GM19372 (cell line): Measurements from ENCODE around the gene TMEM134.
A peak's percentile ranks its signal among the peaks of the same experiment; 100 is the strongest.
"Not testable (repeated sequence)": the region's sequence is repeated elsewhere in the genome, so short reads cannot be mapped to it uniquely, and the experiment has no call there.

Experiments
- ATAC-seq: cut with Tn5 transposase; IDR thresholded peaks from one replicate; pipeline ENCODE4 v1.9.1; 2021; ENCODE audit warnings: mild to moderate bottlenecking, low read depth, moderate library complexity; ENCODE audit not compliant: unreplicated experiment

The TMEM134 gene, protein sequence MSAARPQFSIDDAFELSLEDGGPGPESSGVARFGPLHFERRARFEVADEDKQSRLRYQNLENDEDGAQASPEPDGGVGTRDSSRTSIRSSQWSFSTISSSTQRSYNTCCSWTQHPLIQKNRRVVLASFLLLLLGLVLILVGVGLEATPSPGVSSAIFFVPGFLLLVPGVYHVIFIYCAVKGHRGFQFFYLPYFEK

GRCh38 chr11:67468759-67469507, at the start of gene TMEM134:
Gene TMEM134, minus strand, starts transcription at chr11:67469251. Its CDS starts 59 bp downstream, at chr11:67469192.
- peak; percentile 63 for ATAC-seq

GRCh38 chr11:67517784-67518552, 48.9 kb upstream of the TMEM134 start:
- no peak for ATAC-seq

- no peak for ATAC-seq
Measured at GRCh38 chr11:67516806-67517205, 47.8 kb upstream of the TMEM134 start.

- ATAC-seq, result no peak
Measured at GRCh38 chr11:67514116-67514515, 45.1 kb upstream of the TMEM134 start.

DNA sequence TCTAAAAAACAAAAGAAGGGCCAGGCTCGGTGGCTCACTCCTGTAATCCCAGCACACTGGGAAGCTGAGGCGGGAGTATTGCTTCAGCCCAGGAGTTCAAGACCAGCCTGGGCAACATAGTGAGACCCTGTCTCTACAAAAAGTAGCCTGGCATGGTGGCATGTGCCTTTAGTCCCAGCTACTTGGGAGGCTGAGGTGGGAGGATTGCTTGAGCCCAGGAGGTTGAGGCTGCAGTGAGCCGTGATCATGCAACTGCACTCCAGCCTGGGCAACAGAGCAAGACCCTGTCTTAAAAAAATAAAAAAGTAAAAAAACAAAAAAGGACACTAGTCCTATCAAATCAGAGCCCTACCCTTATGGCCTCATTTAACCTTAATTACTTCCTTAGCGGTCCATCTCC, 42.5 kb upstream of the TMEM134 start:
- ATAC-seq, result not testable (repeated sequence)

DNA sequence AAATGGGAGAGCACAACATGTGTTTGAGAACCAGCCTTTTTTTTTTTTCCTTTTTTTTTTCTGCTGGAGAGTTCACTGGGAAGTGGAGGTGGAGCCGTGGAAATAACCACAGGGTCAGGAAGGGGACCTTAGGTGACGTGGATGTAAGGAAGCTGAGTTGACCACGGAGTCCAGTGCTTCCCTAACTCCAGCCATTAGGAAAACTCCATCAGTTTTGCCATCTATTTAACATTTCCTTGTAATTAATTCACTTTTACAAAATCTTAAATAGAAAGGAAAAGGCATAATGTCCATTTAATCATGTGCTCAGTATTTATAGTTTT, 40.9 kb upstream of the TMEM134 start:
- no peak for ATAC-seq

DNA sequence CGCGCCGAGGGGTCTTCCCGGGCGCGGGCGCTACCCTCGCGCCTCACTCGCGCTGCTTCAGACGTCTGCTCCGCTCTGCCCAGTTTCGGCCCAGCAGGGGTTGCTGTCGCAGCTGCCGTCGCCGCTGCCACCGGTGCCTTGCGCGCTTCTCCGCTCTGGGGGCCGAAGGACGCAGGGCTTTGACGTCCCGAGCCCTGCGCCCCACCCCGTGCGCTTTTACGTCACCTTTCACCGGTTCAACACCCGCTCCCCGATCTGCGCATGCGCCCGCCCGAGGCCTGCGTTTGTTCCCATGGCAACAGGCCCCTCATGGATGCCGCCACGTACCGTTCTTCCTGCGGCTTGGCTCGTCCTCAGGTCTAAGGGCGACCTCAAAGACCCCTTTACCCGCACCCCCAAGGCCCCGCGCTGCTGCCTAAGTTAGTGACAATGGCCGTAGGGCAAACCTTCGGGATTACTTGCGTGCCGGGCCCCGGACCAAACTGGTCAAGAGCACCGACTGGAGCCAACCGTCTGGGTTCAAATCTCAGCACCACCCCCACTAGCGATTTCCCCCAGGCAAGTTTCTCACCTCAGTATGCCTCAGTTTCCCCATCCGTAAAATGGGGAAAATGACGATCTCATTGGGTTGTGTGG, 39.6 kb upstream of the TMEM134 start:
- peak; percentile 34 for ATAC-seq

DNA sequence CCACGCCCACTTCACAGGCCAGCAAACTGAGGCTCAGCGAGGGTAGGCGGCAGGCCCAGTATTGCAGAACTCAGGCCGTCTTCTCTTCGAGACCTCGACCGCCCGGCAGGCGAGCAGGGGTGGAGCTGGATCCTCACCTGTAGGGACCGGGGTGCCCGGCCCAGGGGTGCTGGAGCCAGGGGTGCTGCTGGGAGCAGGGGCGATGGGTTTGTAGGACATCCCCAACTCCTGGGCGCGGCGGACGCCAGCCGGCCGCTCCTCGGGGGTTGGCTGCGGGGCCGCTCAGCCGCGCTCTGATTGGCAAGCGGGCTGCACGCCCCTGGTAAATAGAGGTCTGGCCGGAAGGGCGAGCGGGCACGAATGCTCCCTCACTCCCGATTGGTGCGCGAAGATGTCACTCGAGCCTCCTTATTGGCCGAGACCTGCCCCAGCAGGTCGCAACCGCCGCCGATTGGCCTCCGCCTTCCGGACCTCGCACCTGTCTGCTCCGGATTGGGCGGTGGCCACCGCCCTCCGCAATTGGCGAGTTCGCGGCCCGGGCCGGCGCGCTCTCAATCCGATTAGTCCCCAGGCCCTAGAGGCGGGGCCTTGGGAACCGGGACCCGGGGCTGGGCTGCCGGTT, 38.9 kb upstream of the TMEM134 start, which contains the start of gene CDK2AP2:
Gene CDK2AP2 (minus strand): TSS at position 299 of the 622 bp plus-strand sequence. CDS start 80 bp downstream, at position 219.
- peak; percentile 70 for ATAC-seq

- no peak for ATAC-seq
Measured at GRCh38 chr11:67507242-67507863, 38.3 kb upstream of the TMEM134 start.

DNA sequence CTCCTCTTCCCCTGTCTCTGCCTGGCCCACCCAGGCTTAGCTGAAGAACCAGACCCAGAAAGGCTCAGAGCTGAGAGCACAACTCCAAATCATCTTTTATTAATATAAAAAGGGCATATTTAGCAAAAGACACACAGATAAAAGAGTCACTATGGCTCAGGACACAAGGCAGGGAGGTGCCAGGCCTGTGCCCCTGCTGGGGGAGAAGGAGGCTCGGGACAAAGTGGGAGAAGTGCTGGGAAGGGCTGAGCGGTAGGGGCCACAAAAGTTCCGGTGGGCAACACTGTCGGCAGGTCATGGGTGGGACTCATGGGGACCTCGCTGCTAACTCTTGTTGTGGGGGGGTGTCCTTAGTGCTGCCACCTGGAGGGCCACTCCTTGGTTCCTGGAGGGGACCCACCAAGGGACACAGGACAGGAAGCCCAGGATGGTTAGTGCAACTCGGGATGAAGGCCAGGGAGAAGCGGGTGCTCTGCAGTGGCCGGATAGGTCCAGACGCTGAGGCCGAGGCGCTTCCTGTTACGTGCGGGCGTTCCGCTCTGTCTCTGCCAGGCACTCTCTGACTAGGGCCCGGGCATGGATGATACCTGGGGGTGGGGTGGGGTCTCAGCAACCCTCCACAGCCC, 37.5 kb upstream of the TMEM134 start:
- ATAC-seq, result no peak

GRCh38 chr11:67505605-67506396, 36.8 kb upstream of the TMEM134 start:
- ATAC-seq, result no peak

DNA sequence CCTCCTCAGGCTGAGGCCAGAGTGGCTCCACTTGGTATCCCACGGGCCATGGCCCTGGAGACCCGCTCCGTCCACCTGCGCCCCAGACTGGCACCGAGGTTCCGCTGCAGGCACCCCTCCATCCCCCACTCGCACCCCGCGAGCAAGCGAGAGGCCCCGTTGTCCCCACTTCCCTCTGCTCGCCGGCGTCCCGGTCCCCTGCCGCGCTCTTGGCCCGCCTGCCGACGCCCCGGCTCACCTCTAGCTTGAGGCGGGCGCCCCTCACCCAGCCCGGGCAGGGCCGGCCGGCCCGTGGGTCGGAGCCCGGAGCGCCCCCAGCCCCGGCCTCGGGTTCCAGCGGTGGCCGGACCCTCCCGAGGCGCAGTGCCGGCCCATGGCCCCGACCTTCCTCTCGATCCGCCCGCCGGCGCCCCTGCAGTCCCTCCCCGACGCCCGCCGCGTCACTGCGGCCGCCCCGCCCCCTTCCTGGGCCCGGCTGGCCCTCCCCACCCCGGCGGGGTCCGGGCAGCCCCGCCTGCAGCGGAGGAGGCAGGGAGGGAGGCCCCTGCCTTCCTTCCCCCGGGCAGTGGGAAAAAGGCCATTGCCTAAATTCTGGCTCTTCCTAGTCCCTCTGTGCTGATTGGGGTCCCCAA, 36.0 kb upstream of the TMEM134 start, which contains the start of gene PITPNM1:
Gene PITPNM1 (minus strand): TSS at position 414 of the 632 bp plus-strand sequence. CDS start 1,183 bp downstream, outside the sequence.
- ATAC-seq, result no peak

DNA sequence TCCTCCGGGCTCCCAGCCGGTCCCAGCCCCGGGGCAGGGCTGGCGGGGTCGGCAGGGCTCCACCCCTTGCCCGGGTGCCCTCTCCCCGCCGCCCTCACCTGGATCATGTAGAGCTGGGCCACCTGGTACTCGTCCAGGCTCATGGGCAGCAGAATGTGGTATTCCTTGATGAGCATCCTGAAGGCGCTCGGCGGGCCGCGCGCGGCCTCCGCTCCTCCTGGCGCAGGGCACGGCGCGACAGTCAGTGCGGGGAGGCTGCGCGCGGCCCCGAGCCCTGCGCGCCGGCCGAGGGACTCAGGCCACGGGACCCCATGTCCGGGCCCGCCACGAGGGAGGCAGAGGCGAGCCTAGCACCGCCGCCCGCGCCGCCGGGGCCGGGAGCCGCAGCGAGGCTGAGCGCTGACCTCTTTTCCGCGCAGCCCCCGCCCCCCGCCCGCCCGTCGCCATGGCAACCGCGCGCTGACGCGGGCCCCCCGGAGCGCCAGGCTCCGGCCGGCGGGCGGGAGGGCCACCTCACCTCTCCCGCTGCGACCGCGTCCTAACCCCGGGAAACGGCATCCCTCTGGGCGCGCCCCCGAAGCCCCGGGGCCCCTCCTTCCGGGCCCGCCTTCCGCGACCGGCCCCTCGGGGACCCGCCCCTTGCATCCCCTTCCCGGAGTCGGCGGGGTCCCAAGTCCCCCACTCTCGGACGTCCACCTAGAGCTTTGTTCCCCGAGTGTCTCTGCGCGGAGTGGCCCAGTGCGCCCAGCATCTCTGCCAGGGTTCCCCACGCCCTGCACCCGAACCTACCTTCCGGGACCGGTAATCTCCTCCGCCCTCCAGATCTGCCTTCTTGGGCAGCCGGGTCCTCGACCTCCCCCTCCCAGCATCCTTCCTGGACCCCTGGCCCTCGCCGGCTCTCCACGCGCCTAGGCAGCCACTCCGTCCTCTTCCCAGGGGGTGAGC, 35.2 kb upstream of the TMEM134 start:
- ATAC-seq, result no peak

GRCh38 chr11:67503119-67504004, 34.3 kb upstream of the TMEM134 start:
- ATAC-seq, result no peak

DNA sequence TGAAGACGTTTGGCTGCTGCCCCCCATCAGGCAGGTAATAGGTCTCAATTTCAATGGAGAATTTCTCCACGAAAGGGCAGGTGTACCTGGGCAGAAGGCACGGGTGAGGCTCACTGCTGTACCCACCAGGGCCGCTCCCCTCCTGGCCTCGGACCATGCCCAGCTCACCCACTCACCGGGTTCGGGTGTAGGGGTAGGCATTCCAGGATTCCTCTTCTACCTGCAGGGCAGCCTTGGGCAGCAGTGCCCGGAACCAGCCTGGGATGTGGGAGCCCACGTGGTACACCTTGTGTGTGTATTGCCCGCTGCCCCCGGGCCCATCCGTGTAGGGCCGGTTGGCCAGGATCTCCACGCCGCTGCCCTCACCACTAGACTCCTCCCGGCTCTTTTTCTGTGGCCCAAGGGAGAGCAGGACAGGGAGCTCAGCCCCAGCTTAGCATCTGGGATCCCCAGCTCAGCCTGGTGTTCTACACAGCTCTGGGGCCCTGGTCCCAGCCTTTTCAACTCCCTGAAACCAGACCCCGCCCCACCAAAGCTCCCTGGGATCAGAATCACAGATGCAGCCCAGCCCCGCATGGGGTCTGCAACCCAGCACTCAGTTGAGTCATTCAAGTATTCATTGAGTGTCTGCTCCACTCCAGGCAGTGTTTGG, 33.4 kb upstream of the TMEM134 start:
- ATAC-seq, result no peak

GRCh38 chr11:67501854-67502253, 32.8 kb upstream of the TMEM134 start:
- ATAC-seq, result no peak
